Natural killer cell treated with Interleukin-12 subunit alpha and Interleukin-12 subunit beta and Interleukin-15 and Interleukin-18, amount 100 ng/mL, for 72 hours (primary cell): Measurements from ENCODE around the gene MOB1B. TPM values are rescaled to one million over a fixed set of nuclear protein-coding genes. Genes with fewer than 3 reads are reported as not detected.
"Not testable (repeated sequence)": the region's sequence is repeated elsewhere in the genome, so short reads cannot be mapped to it uniquely, and the experiment has no call there.

Experiments used
- ATAC-seq, 2 donors: fragments of 150-1000 bp; cut with Tn5 transposase in 1 of 2; sonication (Bioruptor Pico), chemical (Tn5 transposase) in 1 of 2; 2 replicates each; pipeline ENCODE4 v1.10.0; 2021
- DNase-seq: peaks from one replicate; pipeline ENCODE4 v3.0.0; 2022; ENCODE audit warnings: low spot score
- H3K27ac Mint-ChIP-seq, 2 donors: 1 replicate in 1 of 2; 2 replicates in 1 of 2; pipeline ENCODE4 v1.8.0; 2022; ENCODE audit warnings: mixed read lengths in 2 of 2, mild to moderate bottlenecking in 1 of 2, moderate library complexity in 1 of 2
- H3K27me3 Mint-ChIP-seq, 2 donors: 1 replicate in 1 of 2; 2 replicates in 1 of 2; pipeline ENCODE4 v1.8.0; 2022; ENCODE audit warnings: mixed read lengths in 2 of 2
- H3K36me3 Mint-ChIP-seq: one replicate; pipeline ENCODE4 v1.8.0; 2022; ENCODE audit warnings: mixed read lengths
- H3K4me1 Mint-ChIP-seq, 2 donors: 1 replicate in 1 of 2; 2 replicates in 1 of 2; pipeline ENCODE4 v1.8.0; 2022; ENCODE audit warnings: low read depth in 2 of 2, mixed read lengths in 2 of 2, mild to moderate bottlenecking in 1 of 2
- H3K4me3 Mint-ChIP-seq: one replicate; pipeline ENCODE4 v1.8.0; 2022; ENCODE audit warnings: mixed read lengths
- H3K9me3 Mint-ChIP-seq: 2 replicates; pipeline ENCODE4 v1.8.0; 2022; ENCODE audit warnings: mixed read lengths
- total RNA-seq, 2 donors: library from RNA; stranded (reverse); gene quantifications; one replicate each; pipeline ENCODE4 v1.2.3, GENCODE V29; 2022

Gene MOB1B
- total RNA-seq, 2 donors from 2014 or later, result 14.4 to 17.8 TPM

- no peak for ATAC-seq
- peaks cover 11% of the 10 kb centered on the region for H3K36me3 Mint-ChIP-seq
Measured at GRCh38 chr4:70994069-70994366, 91.8 kb downstream of the MOB1B start.

DNA sequence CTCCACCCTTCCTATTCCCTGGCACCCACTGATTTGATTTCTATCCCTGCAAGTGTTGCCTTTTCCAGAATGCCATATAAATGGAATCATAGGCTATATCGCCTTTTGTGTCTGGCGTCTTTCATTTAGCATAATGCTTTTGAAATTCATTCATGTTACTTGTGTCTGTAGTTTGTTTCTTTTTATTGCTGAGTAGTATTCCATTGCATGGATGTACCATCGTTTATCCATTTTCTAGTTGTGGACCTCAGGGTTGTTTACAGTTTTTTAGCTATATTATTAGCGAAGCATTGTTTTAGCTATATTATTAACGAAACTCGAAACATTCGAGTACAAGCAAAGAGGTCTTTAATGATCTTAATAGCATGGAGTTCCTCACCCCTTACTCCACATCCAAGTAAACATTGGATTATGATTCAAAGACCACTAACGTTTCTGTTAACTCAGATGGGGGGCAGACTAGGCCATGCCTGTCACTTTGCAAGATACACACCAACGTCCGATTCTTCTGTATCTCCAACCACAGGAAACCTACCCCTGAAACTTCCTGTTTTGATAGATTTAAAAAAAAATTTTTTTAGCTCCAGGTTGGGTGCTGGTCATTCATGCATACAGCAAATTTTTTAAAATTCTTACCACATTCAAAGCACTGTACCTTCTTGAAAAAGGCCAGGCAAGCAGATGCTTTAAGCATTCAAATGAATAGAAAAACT lies 92.4 kb downstream of the MOB1B start:
- H3K27ac Mint-ChIP-seq, result peak overlapping the region; percentile 76 to 94
- peaks cover 16% of the 10 kb centered on the region for H3K36me3 Mint-ChIP-seq
- peak overlapping the region; percentile 99 for H3K4me3 Mint-ChIP-seq
- ATAC-seq (no peak), DNase-seq (no peak)
- H3K4me1 Mint-ChIP-seq, result peaks cover 45 to 47% of the 10 kb centered on the region in 2 donors
- H3K9me3 Mint-ChIP-seq, result no peaks in the 10 kb centered on the region
- H3K27me3 Mint-ChIP-seq, result no peaks in the 10 kb centered on the region

More at GRCh38 chr4:70994069-70994366, 91.8 kb downstream of the MOB1B start:
- Mint-ChIP-seq H3K27me3 (no peaks in the 10 kb centered on the region), H3K27ac (peak overlapping the region; percentile 76 to 94), H3K9me3 (no peaks in the 10 kb centered on the region), H3K4me3 (peak overlapping the region; percentile 99), H3K4me1 (peaks cover 41% of the 10 kb centered on the region in 2 donors)
- no peak for DNase-seq

GRCh38 chr4:70996018-70996360 lies 93.8 kb downstream of the MOB1B start:
- H3K27ac Mint-ChIP-seq, result peak overlapping the region; percentile 76 to 94
- H3K4me1 Mint-ChIP-seq, result peaks cover 58 to 60% of the 10 kb centered on the region in 2 donors
- H3K36me3 Mint-ChIP-seq, result peaks cover 30% of the 10 kb centered on the region
- no peak for ATAC-seq
- H3K9me3 Mint-ChIP-seq, result peaks cover 4% of the 10 kb centered on the region
- H3K27me3 Mint-ChIP-seq, result no peaks in the 10 kb centered on the region
- H3K4me3 Mint-ChIP-seq, result peak overlapping the region; percentile 99
- no peak for DNase-seq

DNA sequence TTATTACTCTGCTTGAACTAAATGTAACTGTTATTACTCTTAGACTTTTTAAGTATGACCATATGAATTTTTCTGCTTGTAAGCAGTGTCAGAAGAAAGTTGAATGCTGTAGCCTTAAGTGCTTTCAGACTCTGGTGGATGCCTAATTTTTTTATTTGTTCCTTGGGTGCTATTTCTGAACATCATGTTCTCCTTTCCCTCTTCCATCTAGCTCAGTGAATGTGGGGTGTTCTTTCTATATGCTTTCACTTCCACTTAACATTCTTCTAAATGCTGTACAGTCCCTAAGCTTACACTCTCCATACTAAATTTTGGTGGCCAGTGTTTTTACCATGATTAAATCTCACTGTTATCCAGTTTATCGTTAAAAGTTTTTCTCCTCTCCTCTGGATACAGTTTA lies 94.9 kb downstream of the MOB1B start:
- Mint-ChIP-seq H3K4me3 (peak overlapping the region; percentile 99), H3K27ac (peak overlapping the region; percentile 76 to 94), H3K27me3 (no peaks in the 10 kb centered on the region), H3K4me1 (peaks cover 68 to 70% of the 10 kb centered on the region in 2 donors), H3K36me3 (peaks cover 40% of the 10 kb centered on the region), H3K9me3 (peaks cover 10% of the 10 kb centered on the region)
- ATAC-seq, result no peak
- DNase-seq, result no peak

- peak overlapping the region; percentile 76 to 94 for H3K27ac Mint-ChIP-seq
- no peaks in the 10 kb centered on the region for H3K27me3 Mint-ChIP-seq
- H3K4me1 Mint-ChIP-seq, result peaks cover 72 to 74% of the 10 kb centered on the region in 2 donors
- peak overlapping the region; percentile 99 for H3K4me3 Mint-ChIP-seq
- H3K36me3 Mint-ChIP-seq, result peaks cover 45% of the 10 kb centered on the region
- peaks cover 10% of the 10 kb centered on the region for H3K9me3 Mint-ChIP-seq
- ATAC-seq (no peak), DNase-seq (no peak)
Measured at GRCh38 chr4:70997546-70997945, 95.4 kb downstream of the MOB1B start.

DNA sequence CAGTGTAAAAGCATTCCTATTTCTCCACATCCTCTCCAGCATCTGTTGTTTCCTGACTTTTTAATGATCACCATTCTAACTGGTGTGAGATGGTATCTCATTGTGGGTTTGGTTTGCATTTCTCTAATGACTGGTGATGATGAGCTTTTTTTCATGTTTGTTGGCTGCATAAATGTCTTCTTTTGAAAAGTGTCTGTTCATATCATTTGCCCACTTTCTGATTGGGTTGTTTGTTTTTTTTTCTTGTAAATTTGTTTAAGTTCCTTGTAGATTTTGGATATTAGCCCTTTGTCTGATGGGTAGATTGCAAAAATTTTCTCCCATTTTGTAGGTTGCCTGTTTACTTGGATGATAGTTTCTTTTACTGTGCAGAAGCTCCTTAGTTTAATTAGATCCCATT lies 97.5 kb downstream of the MOB1B start:
- H3K27me3 Mint-ChIP-seq, H3K4me3 Mint-ChIP-seq, ATAC-seq, H3K27ac Mint-ChIP-seq, DNase-seq: not testable (repeated sequence)
- H3K36me3 Mint-ChIP-seq, result peaks cover 43% of the 10 kb centered on the region
- H3K9me3 Mint-ChIP-seq, result peaks cover 10% of the 10 kb centered on the region
- H3K4me1 Mint-ChIP-seq, result peaks cover 79 to 85% of the 10 kb centered on the region in 2 donors

DNA sequence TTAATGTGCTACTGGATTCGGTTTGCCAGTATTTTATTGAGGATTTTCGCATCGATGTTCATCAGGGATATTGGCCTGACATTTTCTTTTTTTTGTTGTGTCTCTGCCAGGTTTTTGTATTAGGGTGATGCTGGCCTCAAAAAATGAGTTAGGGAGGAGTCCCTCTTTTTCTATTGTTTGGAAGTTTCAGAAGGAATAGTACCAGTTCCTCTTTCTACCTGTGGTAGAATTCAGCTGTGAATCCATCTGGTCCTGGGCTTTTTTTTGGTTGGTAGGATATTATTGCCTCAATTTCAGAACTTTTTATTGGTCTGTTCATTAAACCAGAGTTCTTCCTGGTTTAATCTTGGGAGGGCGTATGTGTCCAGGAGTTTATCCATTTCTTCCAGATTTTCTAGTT lies 99.2 kb downstream of the MOB1B start:
- peak overlapping the region in 1 of 2 donors; percentile 17 for H3K27ac Mint-ChIP-seq
- DNase-seq, H3K4me3 Mint-ChIP-seq, ATAC-seq, H3K27me3 Mint-ChIP-seq: not testable (repeated sequence)
- peaks cover 71 to 73% of the 10 kb centered on the region in 2 donors for H3K4me1 Mint-ChIP-seq
- peaks cover 38% of the 10 kb centered on the region for H3K36me3 Mint-ChIP-seq
- peaks cover 10% of the 10 kb centered on the region for H3K9me3 Mint-ChIP-seq

GRCh38 chr4:71004281-71004851 lies 102.2 kb downstream of the MOB1B start:
- ATAC-seq, result peak; percentile 31 to 55
- Mint-ChIP-seq H3K36me3 (peaks cover 35% of the 10 kb centered on the region), H3K27ac (peak overlapping the region; percentile 26 to 79), H3K4me1 (peaks cover 69 to 71% of the 10 kb centered on the region in 2 donors), H3K27me3 (no peaks in the 10 kb centered on the region), H3K9me3 (peaks cover 10% of the 10 kb centered on the region), H3K4me3 (peak overlapping the region; percentile 46)
- DNase-seq, result no peak

- peaks cover 69 to 71% of the 10 kb centered on the region in 2 donors for H3K4me1 Mint-ChIP-seq
- peaks cover 10% of the 10 kb centered on the region for H3K9me3 Mint-ChIP-seq
- H3K27me3 Mint-ChIP-seq, DNase-seq, ATAC-seq: not testable (repeated sequence)
- H3K36me3 Mint-ChIP-seq, result peaks cover 28% of the 10 kb centered on the region
- H3K4me3 Mint-ChIP-seq, result peak overlapping the region; percentile 46
- H3K27ac Mint-ChIP-seq, result peak overlapping the region; percentile 39 to 79
Measured at GRCh38 chr4:71005025-71005424, 102.9 kb downstream of the MOB1B start.

DNA sequence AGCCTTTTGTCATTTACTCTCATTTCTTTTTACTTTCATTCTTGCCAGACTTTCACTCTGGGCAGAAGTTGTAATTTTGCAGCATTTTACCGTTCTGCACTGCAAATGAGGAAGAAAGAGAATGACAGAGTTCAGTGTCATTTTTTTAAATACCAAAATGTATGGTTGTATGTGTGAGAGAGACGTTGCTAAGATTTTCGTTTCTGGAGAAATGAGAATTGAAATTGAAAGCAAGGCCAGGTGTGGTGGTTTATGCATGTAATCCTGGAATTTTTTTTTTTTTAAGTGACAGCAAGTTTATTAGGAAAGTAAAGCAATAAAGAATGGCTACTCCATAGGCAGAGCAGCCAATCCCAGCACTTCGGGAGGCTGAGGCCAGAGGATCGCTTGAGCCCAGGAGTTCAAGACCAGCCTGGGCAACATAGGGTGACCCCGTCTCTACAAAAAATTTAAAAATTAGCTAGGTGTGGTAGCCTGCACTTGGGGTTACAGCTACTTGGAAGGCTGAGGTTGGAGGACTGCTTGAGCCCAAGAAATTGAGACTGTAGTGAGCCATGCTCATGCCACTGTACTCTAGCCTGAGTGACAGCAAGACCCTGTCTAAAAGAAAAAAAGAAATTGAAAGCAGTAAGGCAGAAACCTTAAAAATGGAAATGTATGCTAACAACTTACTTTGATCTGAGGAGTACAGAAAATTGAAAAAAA lies 104.2 kb downstream of the MOB1B start:
- H3K36me3 Mint-ChIP-seq, result peaks cover 16% of the 10 kb centered on the region
- peak overlapping the region; percentile 79 to 96 for H3K27ac Mint-ChIP-seq
- DNase-seq, result no peak
- peaks cover 58 to 59% of the 10 kb centered on the region in 2 donors for H3K4me1 Mint-ChIP-seq
- ATAC-seq, result peak; percentile 70 to 82
- H3K9me3 Mint-ChIP-seq, result peaks cover 7% of the 10 kb centered on the region
- no peaks in the 10 kb centered on the region for H3K27me3 Mint-ChIP-seq
- H3K4me3 Mint-ChIP-seq, result peak overlapping the region; percentile 80

DNA sequence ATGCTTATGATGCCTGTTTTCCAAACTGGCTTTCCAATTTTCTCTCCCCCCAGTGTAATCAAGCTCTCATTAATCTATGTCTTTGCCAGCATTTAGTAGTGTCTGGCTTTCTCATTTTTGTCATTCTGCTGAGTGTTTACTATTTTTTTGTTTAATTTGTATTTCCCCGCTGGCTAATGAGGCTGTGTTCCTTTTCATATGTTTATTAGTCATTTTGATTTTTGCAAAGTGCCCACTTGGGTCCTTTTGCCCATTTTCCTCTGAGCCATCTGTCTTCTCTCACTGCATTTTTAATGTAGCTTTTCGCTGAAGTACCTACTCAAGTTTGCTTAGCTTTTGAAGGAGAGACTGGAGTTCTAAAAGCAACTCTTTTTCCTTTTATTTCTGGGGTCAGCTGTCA lies 106.0 kb downstream of the MOB1B start:
- Mint-ChIP-seq H3K27ac (peak overlapping the region; percentile 56 to 96), H3K4me1 (peaks cover 46% of the 10 kb centered on the region in 2 donors), H3K4me3 (no peak overlapping the region), H3K9me3 (no peaks in the 10 kb centered on the region), H3K27me3 (no peaks in the 10 kb centered on the region), H3K36me3 (peaks cover 6% of the 10 kb centered on the region)
- no peak for ATAC-seq
- no peak for DNase-seq

DNA sequence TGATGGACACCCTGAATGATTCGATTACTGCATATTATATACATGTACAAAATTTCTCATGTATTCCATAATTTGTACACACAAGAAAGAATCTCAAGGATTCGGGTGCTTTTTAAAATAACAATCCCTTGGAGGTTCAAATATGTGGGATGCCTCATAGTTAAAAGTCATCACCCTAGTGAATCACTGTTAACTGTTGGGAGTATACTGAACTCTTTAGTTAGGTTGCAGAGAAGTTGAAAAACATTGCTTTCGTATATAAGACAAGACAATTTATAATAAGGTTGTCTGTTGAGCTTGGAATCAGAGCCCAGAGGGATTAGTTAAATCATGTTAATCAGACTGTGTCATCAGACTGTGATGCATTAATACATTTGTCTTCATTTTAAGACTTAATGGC lies 106.9 kb downstream of the MOB1B start:
- H3K4me3 Mint-ChIP-seq, result no peak overlapping the region
- no peak for DNase-seq
- H3K4me1 Mint-ChIP-seq, result peaks cover 37 to 41% of the 10 kb centered on the region in 2 donors
- no peaks in the 10 kb centered on the region for H3K9me3 Mint-ChIP-seq
- H3K27ac Mint-ChIP-seq, result peak overlapping the region; percentile 56 to 96
- no peak for ATAC-seq
- H3K27me3 Mint-ChIP-seq, result no peaks in the 10 kb centered on the region
- peaks cover 6% of the 10 kb centered on the region for H3K36me3 Mint-ChIP-seq

- ATAC-seq (peak; percentile 53 to 61), DNase-seq (no peak)
- peaks cover 32 to 36% of the 10 kb centered on the region in 2 donors for H3K4me1 Mint-ChIP-seq
- peak overlapping the region; percentile 18 to 48 for H3K27ac Mint-ChIP-seq
- no peaks in the 10 kb centered on the region for H3K9me3 Mint-ChIP-seq
- H3K27me3 Mint-ChIP-seq, result no peaks in the 10 kb centered on the region
- H3K4me3 Mint-ChIP-seq, result no peak overlapping the region
- H3K36me3 Mint-ChIP-seq, result peaks cover 6% of the 10 kb centered on the region
Measured at GRCh38 chr4:71009890-71010588, 107.9 kb downstream of the MOB1B start.
